Lower leg skin (tissue), 3 donors: ENCODE results near the gene NCOA4.

ENCODE experiments used
- CTCF ChIP-seq, 3 donors: fragments of 450-650 bp; IDR thresholded peaks; one replicate each; pipeline ENCODE4 v1.5.1; 2016; ENCODE audit warnings: antibody characterized with exemption in 3 of 3, mild to moderate bottlenecking in 3 of 3, moderate library complexity in 2 of 3
- POLR2A ChIP-seq, 2 donors: fragments of 450-650 bp; IDR thresholded peaks; one replicate each; pipeline ENCODE4 v1.6.1; 2016 to 2017; ENCODE audit warnings: antibody characterized with exemption in 2 of 2, mild to moderate bottlenecking in 1 of 2, moderate library complexity in 1 of 2

GRCh38 chr10:46000538-46000937 is 29.9 kb downstream of the NCOA4 start:
- TF ChIP-seq CTCF (IDR thresholded peaks at IDR 0.05) (no peak), POLR2A (IDR thresholded peaks at IDR 0.05) (no peak)
